HG02981 (cell line): Measurements from ENCODE around the gene MAP3K7.
"Not testable (repeated sequence)": the region's sequence is repeated elsewhere in the genome, so short reads cannot be mapped to it uniquely, and the experiment has no call there.

Source experiments
- ATAC-seq: cut with Tn5 transposase; IDR thresholded peaks from one replicate; pipeline ENCODE4 v1.9.1; 2021; ENCODE audit warnings: mild to moderate bottlenecking, moderate library complexity; ENCODE audit not compliant: unreplicated experiment

MAP3K7 gene

GRCh38 chr6:90578894-90579549 lies 7.8 kb downstream of the MAP3K7 start:
- ATAC-seq = no peak

- ATAC-seq = no peak
These were observed 11.6 kb downstream of the MAP3K7 start for GRCh38 chr6:90575267-90575666.

- ATAC-seq = no peak
These were observed 12.3 kb downstream of the MAP3K7 start for GRCh38 chr6:90574610-90575009.

- no peak for ATAC-seq
These were observed 13.2 kb downstream of the MAP3K7 start for GRCh38 chr6:90573624-90574023.

GRCh38 chr6:90572856-90573255 lies 14.0 kb downstream of the MAP3K7 start:
- no peak for ATAC-seq

GRCh38 chr6:90569223-90569622 lies 17.6 kb downstream of the MAP3K7 start:
- no peak for ATAC-seq

GRCh38 chr6:90567682-90568081 lies 19.2 kb downstream of the MAP3K7 start:
- not testable (repeated sequence) for ATAC-seq

DNA sequence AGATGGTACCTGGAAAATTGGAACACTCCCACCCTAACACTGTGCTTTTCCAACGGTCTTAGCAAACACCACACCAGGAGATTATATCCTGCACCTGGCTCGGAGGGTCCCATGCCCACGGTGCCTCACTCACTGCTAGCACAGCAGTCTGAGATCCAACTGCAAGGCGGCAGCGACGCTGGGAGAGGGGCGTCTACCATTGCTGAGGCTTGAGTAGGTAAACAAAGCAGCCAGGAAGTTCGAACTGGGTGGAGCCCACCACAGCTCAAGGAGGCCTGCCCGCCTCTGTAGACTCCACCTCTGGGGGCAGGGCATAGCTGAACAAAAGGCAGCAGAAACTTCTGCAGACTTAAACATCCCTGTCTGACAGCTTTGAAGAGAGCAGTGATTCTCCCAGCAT lies 24.5 kb downstream of the MAP3K7 start:
- ATAC-seq = not testable (repeated sequence)

GRCh38 chr6:90559931-90560330 lies 26.9 kb downstream of the MAP3K7 start:
- ATAC-seq = no peak

DNA sequence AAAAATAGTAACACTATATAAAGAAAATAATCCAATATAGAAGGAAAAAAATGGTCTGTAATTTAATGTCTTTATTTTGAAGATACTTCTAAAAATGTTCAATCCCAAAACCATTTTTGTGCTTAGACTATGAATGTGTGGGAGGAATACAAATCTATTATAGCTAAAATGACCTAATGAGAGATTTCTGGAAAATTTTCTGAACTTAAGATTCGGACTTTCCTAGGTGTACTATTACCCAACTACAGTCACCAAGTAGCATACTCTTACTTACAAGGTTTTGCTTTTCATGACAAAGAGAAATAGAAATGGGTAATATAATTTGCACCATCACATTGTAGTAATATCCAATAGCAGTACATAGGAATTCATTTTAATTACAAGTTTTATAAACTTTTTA lies 29.9 kb downstream of the MAP3K7 start:
- ATAC-seq = no peak

DNA sequence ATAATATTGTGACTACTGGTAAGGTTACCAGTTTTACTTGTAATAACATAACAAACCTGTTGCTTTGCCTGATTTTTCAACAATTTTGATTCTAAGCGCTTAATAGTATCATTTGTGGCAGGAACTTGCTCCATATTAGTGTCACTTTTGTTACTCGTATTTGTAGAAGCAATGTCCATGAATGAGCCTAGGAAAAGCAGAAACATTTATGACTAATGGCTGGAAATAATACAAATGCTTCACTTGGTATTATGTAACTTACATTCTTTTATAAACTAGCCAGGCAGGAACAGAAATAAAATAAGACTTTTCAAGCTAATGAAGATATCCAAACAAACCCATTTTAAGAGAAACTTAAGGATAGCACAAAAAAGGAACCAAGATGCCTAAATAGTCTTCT lies 38.9 kb downstream of the MAP3K7 start:
- no peak for ATAC-seq

- no peak for ATAC-seq
These were observed 39.8 kb downstream of the MAP3K7 start for GRCh38 chr6:90547079-90547478.

GRCh38 chr6:90545448-90545847 lies 41.4 kb downstream of the MAP3K7 start:
- no peak for ATAC-seq

DNA sequence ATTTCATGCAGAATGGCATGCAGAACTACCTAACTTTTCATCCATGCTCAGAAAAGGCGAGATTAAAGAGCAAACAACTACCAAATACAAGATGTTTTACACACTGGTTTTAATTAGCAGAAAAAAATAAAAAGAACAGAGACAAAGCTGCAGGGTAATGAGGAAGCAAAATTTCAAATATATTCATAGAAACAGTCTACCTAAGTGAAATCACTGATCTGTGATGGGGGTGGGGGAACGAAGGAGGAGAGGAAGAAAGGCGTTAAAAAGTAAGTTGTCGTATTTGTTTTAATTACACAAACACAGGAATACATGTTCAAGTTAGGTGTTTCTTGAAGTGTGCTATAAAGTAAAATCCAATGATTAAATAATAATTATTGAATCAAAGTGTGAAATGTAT lies 42.1 kb downstream of the MAP3K7 start:
- ATAC-seq = no peak

- ATAC-seq = no peak
These were observed 42.8 kb downstream of the MAP3K7 start for GRCh38 chr6:90544081-90544480.

- no peak for ATAC-seq
These were observed 45.7 kb downstream of the MAP3K7 start for GRCh38 chr6:90541221-90541620.

DNA sequence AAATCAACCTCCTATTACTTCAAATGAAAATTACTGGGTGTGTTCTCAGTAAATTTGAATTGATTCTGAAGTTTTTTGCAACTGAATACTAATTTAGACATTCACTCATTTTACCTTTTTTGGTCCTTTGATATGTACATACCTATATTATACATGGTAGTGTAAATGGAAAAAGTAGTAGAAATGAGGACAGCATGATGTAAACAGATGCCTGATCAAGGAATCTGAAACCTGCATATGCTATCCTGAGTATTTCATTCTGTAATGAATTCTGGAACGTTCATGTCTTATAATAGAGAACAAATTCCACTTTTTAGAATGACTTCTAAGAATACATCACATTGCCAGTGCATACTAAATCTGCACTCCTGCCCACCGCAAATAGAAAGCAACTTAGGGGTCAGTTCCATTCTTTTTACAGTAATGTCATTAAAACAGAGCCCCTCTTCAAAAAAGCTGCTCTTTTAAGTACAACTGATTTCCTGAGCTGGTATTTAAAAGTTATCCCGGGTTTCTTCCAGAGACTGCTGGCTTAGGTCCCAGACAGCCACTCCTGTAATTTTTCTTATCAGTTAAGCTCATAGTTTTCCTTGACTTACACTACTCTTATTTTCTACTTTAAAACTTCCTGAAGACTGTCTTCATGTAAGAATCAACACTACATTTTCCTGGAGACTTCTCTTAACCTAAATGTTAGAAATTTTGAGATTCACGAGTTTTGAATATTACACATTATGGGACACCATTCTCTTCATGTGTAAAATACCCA lies 48.4 kb downstream of the MAP3K7 start:
- no peak for ATAC-seq

DNA sequence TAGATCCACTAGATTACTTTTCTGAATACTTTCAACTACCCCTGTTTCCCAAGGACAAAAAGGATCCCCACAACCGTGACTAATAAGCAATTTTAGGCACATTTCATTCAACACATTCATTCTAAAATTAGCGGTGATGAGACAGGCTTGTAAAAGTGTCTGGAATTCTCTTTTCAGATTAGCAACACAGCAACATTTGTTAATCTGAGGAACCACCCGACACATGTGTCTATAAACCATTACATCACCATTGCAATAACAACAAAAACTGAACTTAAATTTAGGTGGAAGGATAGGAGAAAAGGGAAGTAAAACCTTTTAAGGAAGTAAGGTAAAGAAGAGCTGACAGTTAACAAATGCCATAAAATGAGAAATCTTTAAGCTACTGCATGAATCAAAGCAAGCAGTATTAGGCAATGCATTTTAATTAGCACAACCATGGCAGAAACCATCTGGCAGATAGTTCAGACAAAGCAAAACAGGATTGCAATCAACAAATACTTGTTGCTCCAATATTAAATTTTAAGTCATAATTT lies 49.1 kb downstream of the MAP3K7 start:
- ATAC-seq = peak; percentile 62

- ATAC-seq = no peak
These were observed 49.8 kb downstream of the MAP3K7 start for GRCh38 chr6:90537027-90537426.

DNA sequence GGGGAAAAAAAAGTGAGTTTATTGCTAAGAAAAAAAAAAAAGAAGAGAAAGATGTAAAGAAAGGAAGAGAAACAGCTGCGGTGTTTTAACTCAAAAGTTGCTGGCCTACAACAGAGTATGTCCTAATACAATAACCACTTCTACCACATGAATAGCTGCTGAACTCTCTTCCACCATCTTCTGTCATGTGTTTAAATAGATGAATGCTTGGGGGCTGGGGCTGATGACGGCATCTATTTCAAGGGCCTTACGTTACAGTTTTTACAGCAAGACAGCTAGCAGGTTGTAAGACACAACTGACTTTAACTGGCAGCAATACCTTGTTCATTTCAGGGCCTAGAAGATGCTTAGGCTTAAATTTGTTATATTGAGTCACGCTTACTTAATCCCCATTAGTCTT lies 50.4 kb downstream of the MAP3K7 start:
- no peak for ATAC-seq

DNA sequence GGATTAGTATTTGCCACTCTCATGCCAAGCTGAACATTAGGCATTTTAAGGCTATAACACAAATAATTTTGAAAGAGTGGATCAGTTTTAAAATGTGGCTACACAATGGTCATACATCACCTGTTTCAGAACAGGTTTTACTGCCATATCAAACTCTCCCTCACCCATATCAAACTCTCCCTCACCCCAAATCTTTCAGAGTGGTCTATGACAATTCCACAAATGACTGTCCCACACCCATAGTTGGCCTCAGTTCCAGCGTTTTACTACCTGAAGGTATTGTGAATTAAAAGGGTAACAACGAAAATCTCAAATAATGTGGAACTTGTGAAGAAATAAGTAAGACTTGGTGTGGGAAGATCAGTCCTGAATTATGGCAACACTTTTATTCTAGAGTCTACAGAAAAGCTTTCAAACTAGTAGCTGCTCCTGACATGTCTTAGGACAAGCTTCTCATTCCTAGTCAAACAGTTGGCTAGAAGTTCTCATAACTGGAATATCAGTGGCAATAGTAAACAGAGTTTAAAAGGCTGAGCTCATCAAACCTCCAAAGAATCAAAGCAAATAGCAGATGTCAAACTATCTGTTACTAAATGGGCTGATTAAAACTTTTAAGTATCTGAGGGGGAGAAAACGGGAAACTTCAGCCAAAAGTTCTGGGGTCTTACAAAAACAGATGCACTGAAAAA lies 52.4 kb downstream of the MAP3K7 start:
- ATAC-seq = no peak
